ENCODE measurements around the gene EEFSEC. TPM values are rescaled to one million over a fixed set of nuclear protein-coding genes. Genes with fewer than 3 reads are reported as not detected.

The EEFSEC gene
- total RNA-seq, 1 donor from 2014 or later: 23.4 TPM

DNA sequence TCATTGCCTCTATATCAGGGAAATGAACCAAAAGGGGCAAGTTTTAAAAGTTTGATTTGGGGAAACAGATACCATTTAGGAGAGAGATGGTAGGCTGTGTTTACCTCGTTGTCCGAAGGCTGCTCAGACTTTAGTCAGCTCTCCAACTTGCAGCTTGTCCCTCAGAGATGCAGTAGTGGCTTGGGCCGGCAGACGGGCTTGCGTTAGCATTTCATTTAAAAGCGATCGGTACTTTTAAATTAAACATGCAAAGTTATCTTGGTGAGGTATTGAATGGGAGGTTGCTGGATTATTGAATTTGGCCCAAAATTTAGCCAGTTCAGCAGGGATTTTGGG lies 26.2 kb downstream of the EEFSEC start:
- Mint-ChIP-seq H3K27ac (ENCODE audit: unreplicated experiment) (no peak overlapping the region), H3K4me3 (no peak overlapping the region)

DNA sequence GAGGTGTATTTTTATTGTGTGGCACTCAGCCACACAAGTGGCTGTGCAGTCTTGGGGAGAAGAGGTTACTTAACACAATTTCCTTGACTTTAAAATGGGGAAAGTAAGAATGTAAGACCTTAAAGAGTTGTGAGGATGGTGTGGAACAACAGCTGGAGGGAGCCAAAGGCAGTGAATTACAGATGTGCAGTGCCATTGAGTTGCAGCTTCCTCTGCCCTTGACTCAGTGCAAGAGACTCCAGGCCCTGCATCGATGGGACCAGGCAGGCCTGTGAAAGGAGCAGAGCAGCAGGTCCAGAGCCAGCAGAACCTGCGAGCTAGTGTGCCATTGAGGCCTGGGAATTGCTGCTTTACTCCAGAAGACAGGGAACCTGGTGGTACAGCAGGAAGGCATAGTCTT lies 27.2 kb downstream of the EEFSEC start:
- Mint-ChIP-seq H3K4me1 (peaks cover 15% of the 10 kb centered on the region), H3K27me3 (ENCODE audit: low read depth) (no peaks in the 10 kb centered on the region), H3K9me3 (no peaks in the 10 kb centered on the region), H3K36me3 (ENCODE audit: low read depth) (no peaks in the 10 kb centered on the region), H3K4me3 (no peak overlapping the region), H3K27ac (ENCODE audit: unreplicated experiment) (no peak overlapping the region)
- no peak for DNase-seq (ENCODE audit: low read depth, low spot score)
- TF ChIP-seq, protein P1, sequence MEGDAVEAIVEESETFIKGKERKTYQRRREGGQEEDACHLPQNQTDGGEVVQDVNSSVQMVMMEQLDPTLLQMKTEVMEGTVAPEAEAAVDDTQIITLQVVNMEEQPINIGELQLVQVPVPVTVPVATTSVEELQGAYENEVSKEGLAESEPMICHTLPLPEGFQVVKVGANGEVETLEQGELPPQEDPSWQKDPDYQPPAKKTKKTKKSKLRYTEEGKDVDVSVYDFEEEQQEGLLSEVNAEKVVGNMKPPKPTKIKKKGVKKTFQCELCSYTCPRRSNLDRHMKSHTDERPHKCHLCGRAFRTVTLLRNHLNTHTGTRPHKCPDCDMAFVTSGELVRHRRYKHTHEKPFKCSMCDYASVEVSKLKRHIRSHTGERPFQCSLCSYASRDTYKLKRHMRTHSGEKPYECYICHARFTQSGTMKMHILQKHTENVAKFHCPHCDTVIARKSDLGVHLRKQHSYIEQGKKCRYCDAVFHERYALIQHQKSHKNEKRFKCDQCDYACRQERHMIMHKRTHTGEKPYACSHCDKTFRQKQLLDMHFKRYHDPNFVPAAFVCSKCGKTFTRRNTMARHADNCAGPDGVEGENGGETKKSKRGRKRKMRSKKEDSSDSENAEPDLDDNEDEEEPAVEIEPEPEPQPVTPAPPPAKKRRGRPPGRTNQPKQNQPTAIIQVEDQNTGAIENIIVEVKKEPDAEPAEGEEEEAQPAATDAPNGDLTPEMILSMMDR (conservative IDR thresholded peaks at IDR 0.05): no peak

More for the DNA sequence above, 26.2 kb downstream of the EEFSEC start:
- no peak for DNase-seq (ENCODE audit: low read depth, low spot score)
- Mint-ChIP-seq H3K36me3 (ENCODE audit: low read depth) (no peaks in the 10 kb centered on the region), H3K27me3 (ENCODE audit: low read depth) (no peaks in the 10 kb centered on the region), H3K9me3 (no peaks in the 10 kb centered on the region), H3K4me1 (peaks cover 23% of the 10 kb centered on the region)
- TF ChIP-seq, protein P1 (conservative IDR thresholded peaks at IDR 0.05): no peak

DNA sequence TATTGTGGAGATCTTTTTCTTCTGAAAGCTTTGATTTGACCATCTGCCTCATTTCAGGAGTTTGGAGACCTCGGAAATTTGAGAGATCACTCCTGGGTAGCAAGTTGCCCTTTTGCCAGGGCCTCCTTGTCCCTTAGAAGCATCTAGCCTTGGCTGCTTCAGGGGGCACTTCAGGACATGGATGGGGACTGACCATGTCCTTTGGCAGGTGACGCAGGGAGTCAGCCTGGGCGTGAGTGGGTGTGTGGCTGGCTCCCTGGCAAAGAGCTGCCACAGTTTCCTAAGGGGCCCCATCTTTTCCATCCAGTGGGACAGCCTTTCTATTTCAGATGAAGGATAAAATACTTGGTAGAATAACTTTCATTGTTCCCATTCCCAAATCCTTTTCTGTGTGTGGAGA lies 27.6 kb downstream of the EEFSEC start:
- Mint-ChIP-seq H3K4me1 (peaks cover 15% of the 10 kb centered on the region), H3K9me3 (no peaks in the 10 kb centered on the region), H3K4me3 (no peak overlapping the region), H3K27ac (ENCODE audit: unreplicated experiment) (no peak overlapping the region), H3K36me3 (ENCODE audit: low read depth) (no peaks in the 10 kb centered on the region), H3K27me3 (ENCODE audit: low read depth) (no peaks in the 10 kb centered on the region)
- no peak for DNase-seq (ENCODE audit: low read depth, low spot score)
- TF ChIP-seq, protein P1 (conservative IDR thresholded peaks at IDR 0.05): no peak

DNA sequence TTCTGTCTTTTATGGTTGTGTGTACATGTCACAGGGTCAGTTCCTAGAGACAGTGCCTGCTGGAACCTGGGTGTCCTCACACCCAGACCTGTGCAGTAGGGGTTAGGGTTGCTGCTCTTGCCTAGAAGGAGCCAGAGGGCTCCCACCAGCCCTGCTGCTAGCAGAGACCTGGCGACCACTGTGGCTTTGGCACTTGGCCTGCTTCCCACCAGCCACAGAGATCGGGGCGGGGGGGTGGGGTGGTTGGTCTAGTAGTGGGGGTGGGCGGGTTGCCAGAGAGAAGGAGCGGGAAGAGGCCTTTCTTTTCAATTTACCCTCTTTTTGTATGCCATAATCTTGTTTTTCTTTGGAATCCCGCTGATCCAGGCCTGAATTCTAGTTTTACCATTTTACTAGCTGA lies 29.4 kb downstream of the EEFSEC start:
- Mint-ChIP-seq H3K4me1 (peaks cover 15% of the 10 kb centered on the region), H3K9me3 (peaks cover 3% of the 10 kb centered on the region), H3K27me3 (ENCODE audit: low read depth) (no peaks in the 10 kb centered on the region), H3K4me3 (no peak overlapping the region), H3K36me3 (ENCODE audit: low read depth) (no peaks in the 10 kb centered on the region), H3K27ac (ENCODE audit: unreplicated experiment) (no peak overlapping the region)
- no peak for DNase-seq (ENCODE audit: low read depth, low spot score)
- TF ChIP-seq, protein P1 (conservative IDR thresholded peaks at IDR 0.05): no peak

DNA sequence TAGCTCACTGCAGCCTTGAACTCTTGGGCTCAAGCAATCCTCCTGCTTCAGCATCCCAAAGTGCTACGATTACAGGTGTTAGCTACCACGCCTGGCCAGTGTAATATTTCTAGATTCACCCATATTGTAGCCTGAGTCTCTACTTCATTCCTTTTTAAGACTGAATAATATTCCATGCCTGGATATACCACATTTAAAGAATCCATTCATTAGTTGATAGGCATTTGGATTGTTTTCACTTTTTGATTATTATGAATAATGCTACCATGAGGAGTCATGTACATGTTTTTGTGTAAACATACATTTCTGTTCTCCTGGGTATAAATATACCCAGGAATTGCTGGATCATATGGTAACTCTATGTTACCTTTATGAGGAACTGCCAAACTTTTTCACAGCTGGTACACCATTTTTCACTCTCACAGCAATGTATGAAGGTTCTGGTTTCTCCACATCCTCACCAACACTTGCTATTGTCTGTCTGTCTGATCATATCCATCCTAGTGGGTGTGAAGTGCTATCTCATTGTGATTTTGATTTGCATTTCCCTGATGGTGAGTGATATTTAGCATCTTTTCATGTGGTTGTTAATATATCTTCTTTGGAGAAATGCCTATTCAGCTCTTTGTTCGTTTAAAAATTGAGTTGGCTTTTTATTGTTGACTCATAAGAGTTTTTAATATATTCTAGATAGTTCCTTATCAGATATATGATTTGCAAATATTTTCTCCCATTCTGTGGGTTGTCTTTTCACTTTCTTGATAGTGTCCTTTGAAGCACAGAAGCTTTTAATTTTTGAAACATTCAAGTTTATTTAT lies 32.6 kb downstream of the EEFSEC start:
- H3K27me3 Mint-ChIP-seq (ENCODE audit: low read depth): no peaks in the 10 kb centered on the region
- TF ChIP-seq, protein P1 (conservative IDR thresholded peaks at IDR 0.05): no peak
- H3K4me1 Mint-ChIP-seq: no peaks in the 10 kb centered on the region
- H3K9me3 Mint-ChIP-seq: peaks cover 3% of the 10 kb centered on the region
- no peaks in the 10 kb centered on the region for H3K36me3 Mint-ChIP-seq (ENCODE audit: low read depth)
- DNase-seq (ENCODE audit: low read depth, low spot score): no peak
- no peak overlapping the region for H3K4me3 Mint-ChIP-seq
- H3K27ac Mint-ChIP-seq (ENCODE audit: unreplicated experiment): no peak overlapping the region
